GM18499 (cell line): ENCODE data around the gene TMEM119.

Experiments used
- ATAC-seq: cut with Tn5 transposase; IDR thresholded peaks from one replicate; pipeline ENCODE4 v1.9.1; 2021; ENCODE audit warnings: moderate number of reproducible peaks; ENCODE audit not compliant: insufficient read depth, unreplicated experiment

TMEM119 gene

DNA sequence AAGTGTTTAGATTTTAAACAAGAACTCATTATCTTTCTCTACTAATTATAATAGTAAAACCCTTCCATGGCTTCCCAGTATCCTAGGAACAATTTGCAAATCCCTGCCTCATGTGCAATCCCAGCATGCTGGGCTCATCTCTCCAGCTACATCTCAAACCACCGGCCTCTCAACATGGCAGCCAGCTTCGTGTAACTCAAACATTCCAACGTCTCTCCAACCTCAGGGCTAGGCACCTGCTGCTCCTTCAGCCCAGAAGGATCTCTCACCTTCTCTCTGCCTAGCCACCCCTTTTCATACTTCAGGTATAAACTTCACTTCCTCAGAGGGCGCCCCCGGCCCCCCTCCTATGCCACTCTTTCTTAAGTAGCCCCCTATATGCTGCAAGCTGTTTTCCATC is 44.1 kb downstream of the TMEM119 start:
- ATAC-seq = no peak

GRCh38 chr12:108551535-108551934 is 46.3 kb downstream of the TMEM119 start:
- ATAC-seq = no peak

DNA sequence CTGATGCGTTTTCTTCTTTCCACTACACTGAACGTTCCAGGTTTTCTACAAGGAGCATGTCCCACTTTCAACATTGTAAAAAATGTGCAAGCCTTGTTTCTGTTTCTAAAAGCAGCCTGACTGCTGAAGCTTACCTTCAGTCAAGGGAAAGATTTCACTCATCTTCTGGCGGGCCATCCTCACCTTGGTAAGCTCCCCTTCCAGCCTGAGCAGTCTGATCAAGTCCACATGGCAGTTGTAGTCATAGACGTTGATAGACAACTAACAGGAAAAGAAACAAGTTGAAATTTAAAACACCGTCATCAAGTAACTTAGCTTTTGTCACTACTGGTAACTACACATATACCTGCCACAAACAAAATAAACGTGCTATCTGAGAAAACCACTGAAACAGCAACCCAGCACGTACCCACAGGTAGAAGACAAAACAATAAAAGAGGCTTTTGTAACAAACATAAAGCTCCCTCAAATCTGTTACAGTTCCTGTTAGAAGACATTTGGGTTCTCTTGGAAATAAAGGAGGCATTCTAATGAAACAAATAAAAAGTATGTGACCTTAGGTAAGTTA is 48.8 kb downstream of the TMEM119 start:
- no peak for ATAC-seq

DNA sequence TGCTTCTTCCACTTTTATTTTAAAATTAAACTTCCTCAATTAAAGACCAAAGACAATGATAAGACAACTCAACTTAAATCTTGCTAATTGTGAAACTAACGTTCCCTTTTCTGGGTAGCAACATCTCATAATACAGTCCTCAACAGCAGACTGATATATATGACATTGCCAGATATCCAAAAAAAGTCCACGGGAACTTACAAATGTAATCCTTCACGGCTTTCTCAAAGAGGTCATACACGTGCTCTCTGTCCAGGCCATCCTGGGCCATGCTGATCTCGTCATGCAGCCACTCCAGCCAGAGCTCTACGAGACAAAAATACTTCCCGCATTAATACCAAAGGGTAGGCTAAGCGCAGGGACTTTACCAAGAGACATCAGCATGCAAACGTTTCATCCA is 50.2 kb downstream of the TMEM119 start:
- ATAC-seq = no peak

DNA sequence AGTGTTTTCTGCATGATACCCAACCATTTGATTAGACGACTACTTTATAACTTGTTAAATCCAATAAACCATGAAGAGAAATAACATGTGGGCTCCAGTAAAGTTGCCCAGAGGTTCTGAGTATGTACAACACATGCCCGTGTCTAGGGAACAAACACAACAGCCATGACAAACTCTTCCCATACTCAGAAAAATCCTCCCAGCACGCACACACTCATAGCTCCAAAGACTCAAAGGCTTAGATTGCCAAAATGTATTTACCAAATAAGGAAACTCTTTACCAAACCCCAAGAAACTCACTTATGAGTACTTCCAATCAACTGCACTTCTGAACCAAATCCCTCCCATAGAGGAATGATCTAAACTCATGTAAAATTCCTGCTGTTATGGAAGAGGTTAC is 54.2 kb downstream of the TMEM119 start:
- no peak for ATAC-seq

- ATAC-seq = no peak
Measured at GRCh38 chr12:108542320-108542719, 55.6 kb downstream of the TMEM119 start.
